ENCODE data around the gene CPNE6. TPM values are rescaled to one million over a fixed set of nuclear protein-coding genes. Genes with fewer than 3 reads are reported as not detected.

CPNE6 gene
- total and polyA plus RNA-seq, 2 of the 13 experiments (the other 11 are each of a cell fraction or from before 2014, with no cell fraction given) = not detected

- no peak overlapping the region for H2AFZ ChIP-seq (ENCODE audit: low read length)
- H3K79me2 ChIP-seq (ENCODE audit: insufficient read depth, low read length) = no peaks in the 10 kb centered on the region
- no peak for TF ChIP-seq ZNF691 (CRISPR knock-in tag; IDR thresholded peaks at IDR 0.05; ENCODE audit: borderline replicate concordance, low read depth)
- no peak for TF ChIP-seq ZFP91 (CRISPR knock-in tag; IDR thresholded peaks at IDR 0.05; ENCODE audit: borderline replicate concordance)
- TF ChIP-seq ZNF839 (CRISPR knock-in tag; IDR thresholded peaks at IDR 0.05; ENCODE audit: borderline replicate concordance) = no peak
- TF ChIP-seq NR2F2 (IDR thresholded peaks at IDR 0.05; ENCODE audit: borderline replicate concordance, low read depth) = no peak
- TF ChIP-seq HCFC1 (IDR thresholded peaks at IDR 0.05; ENCODE audit: low read depth, low read length) = no peak
- TF ChIP-seq, protein P1, sequence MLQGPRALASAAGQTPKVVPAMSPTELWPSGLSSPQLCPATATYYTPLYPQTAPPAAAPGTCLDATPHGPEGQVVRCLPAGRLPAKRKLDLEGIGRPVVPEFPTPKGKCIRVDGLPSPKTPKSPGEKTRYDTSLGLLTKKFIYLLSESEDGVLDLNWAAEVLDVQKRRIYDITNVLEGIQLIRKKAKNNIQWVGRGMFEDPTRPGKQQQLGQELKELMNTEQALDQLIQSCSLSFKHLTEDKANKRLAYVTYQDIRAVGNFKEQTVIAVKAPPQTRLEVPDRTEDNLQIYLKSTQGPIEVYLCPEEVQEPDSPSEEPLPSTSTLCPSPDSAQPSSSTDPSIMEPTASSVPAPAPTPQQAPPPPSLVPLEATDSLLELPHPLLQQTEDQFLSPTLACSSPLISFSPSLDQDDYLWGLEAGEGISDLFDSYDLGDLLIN (CRISPR knock-in tag; IDR thresholded peaks at IDR 0.05; ENCODE audit: borderline replicate concordance) = no peak
- TF ChIP-seq POLR2AphosphoS2 (IDR thresholded peaks at IDR 0.05; ENCODE audit: low read depth, low read length) = no peak
- no peak for TF ChIP-seq STAT5B (CRISPR knock-in tag; IDR thresholded peaks at IDR 0.05)
- no peak for TF ChIP-seq NFYC (CRISPR knock-in tag; IDR thresholded peaks at IDR 0.05)
- no peak for TF ChIP-seq ARNT (IDR thresholded peaks at IDR 0.05)
- TF ChIP-seq BRCA1 (CRISPR knock-in tag; IDR thresholded peaks at IDR 0.05) = no peak
- no peak for TF ChIP-seq ZNF484 (CRISPR knock-in tag; IDR thresholded peaks at IDR 0.05; ENCODE audit: borderline replicate concordance, low read depth)
- TF ChIP-seq ATF5 (CRISPR knock-in tag; IDR thresholded peaks at IDR 0.05; ENCODE audit: low read depth) = no peak
- TF ChIP-seq PRMT3 (CRISPR knock-in tag; IDR thresholded peaks at IDR 0.05; ENCODE audit: borderline replicate concordance, low read depth) = no peak
- ChIA-PET POLR2A (interaction anchor here (0.8 to 2.1 kb wide), 8 partner anchors 8 to 223 kb away, joined by 3 to 19 read pairs (median 4); partner anchors contain the start of genes CARMIL3, CIDEB, DCAF11 and NRL), CTCF (ENCODE audit: low intra/inter-chr PET ratio, low total read pairs) (interaction anchor here (1.6 kb wide), 1 partner anchor 27 kb away, joined by 4 read pairs; no protein-coding TSS in a partner anchor)
- H4K20me1 ChIP-seq (ENCODE audit: insufficient read depth, low read length) = no peaks in the 10 kb centered on the region
- H3K27ac ChIP-seq (ENCODE audit: extremely low read length, insufficient read depth, low read length) = no peak overlapping the region
- intact Hi-C loops (cut with micrococcal nuclease; ENCODE audit: unreplicated experiment) (no loop called here), in situ Hi-C loops (cut with HindIII; ENCODE audit: extremely low pct_ligation_motif_present, low pct_unique_long_range_greater_than_20kb) (no loop called here)
- peaks cover 11 to 53% of the 10 kb centered on the region in 2 experiments for H3K27me3 ChIP-seq (ENCODE audit: control insufficient read depth in 1 of 2, insufficient read depth in 2 of 2, low read length in 2 of 2)
- no peak overlapping the region for H3K4me2 ChIP-seq (ENCODE audit: low read depth, low read length)
- no peak for DNase-seq (ENCODE audit: low spot score)
- H3K4me1 ChIP-seq (ENCODE audit: insufficient read depth, low read length) = peaks cover 40% of the 10 kb centered on the region
- FAIRE-seq = no peak
- H3K9me3 ChIP-seq (ENCODE audit: low read length) = no peaks in the 10 kb centered on the region
- WGBS (ENCODE audit: low lambda C conversion rate) = 46% methylated on average over 3 of the region's 3 CpGs
- H3K36me3 ChIP-seq (replicated peaks in 1 of 2; ENCODE audit: control insufficient read depth in 1 of 2, insufficient read depth in 2 of 2, low read length in 2 of 2) = no peaks in the 10 kb centered on the region
- no peak overlapping the region for H3K9ac ChIP-seq (ENCODE audit: insufficient read depth, low read depth, low read length)
- no TSS peak for BruUV-seq (replicated peaks)
- no peak for ATAC-seq
- no peak overlapping the region for H3K4me3 ChIP-seq (replicated peaks in 1 of 3; ENCODE audit: insufficient read depth in 1 of 3, low read depth in 2 of 3, low read length in 3 of 3)
These were observed 13.9 kb downstream of the CPNE6 start for GRCh38 chr14:24085215-24085614.

Data from HepG2 (cell line).